ENCODE measurements around the gene SURF6. TPM values are rescaled to one million over a fixed set of nuclear protein-coding genes. Genes with fewer than 3 reads are reported as not detected.
"Not testable (repeated sequence)": the region's sequence is repeated elsewhere in the genome, so short reads cannot be mapped to it uniquely, and the experiment has no call there.

Gene SURF6
- total RNA-seq, 1 experiment from 2014 or later = 28.9 TPM

DNA sequence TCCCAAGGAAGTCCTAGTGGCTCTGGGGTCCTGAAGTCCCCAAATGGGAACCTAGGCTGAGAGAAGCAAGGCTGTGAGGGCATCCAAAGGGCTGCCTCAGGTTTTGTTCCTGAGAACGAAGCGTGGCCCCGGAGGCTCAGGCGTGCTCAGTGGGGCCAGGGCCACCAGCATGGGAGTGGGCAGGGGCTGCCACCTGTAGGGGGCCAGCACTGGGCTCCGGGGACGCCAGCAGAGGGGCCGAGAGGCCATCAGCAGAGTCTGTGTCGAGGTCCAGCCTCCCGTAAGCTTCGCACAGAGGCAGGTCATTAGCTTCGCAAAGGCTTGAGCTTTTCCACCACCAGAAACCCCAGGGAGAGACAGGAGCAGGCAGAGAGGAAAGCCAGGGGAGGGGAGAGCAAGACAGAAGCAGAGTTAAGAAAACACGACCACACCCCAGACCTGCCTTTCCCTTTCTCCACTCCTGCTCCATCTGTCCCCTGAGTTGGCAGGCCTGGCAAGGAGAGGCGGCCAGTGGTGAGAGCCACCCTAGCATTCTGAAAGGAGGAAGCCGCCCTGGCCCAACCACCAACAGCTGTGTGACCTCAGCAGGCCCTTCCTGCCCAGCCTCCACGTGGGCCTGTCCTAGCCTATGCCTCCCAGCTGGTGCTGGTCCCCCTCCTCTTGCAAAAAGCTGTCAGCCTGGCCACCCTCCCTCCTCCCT, 5.5 kb upstream of the SURF6 start:
- no peak for DNase-seq
- no peaks in the 10 kb centered on the region for H3K27me3 ChIP-seq
- H3K36me3 ChIP-seq = peaks cover 72% of the 10 kb centered on the region
- no peak overlapping the region for H3K4me3 ChIP-seq
- no peaks in the 10 kb centered on the region for H3K9me3 ChIP-seq

DNA sequence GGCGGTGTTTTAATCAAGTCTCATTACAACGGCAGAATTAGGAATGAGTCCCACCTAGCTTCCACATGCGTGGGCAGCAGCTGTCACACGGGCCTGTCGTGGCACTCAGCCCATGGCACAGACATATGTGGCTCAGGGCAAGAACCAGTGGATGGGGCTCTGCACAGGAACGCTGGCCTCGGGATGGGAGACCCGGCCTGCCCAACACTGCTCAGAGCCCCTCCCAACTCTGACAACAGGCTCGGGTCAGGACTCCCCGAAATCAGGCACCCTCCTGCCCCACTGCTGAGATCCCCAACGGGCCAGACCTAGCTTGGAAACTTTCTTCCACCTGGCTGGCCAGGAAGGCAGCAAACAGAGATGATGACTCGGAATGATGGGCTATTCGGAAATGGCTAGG, 4.9 kb upstream of the SURF6 start:
- H3K36me3 ChIP-seq = peaks cover 67% of the 10 kb centered on the region
- H3K9me3 ChIP-seq = no peaks in the 10 kb centered on the region
- H3K4me3 ChIP-seq = no peak overlapping the region
- H3K27me3 ChIP-seq = no peaks in the 10 kb centered on the region
- DNase-seq = no peak

GRCh38 chr9:133340256-133340655, 4.3 kb upstream of the SURF6 start:
- peaks cover 61% of the 10 kb centered on the region for H3K36me3 ChIP-seq

DNA sequence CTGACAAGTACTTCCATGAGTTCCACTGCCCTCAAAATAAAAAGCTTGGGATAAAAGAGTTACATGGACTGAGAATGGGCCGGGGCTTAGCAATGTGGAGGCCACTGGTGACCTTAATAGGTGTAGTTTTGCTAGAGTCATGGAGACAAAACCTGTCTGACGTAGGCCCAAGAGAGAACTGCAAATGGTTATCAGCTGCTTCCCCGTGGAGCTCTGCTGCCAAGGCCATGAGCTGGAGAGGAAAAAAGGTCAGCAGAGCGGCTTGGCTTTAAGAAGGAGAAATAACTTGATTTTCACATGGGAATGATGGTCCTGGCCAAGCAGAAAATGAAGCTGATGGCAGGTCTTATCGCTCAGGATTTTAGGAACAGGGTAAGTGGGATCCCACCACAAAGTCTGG, 3.7 kb upstream of the SURF6 start:
- no peak overlapping the region for H3K4me3 ChIP-seq
- no peaks in the 10 kb centered on the region for H3K9me3 ChIP-seq
- peaks cover 58% of the 10 kb centered on the region for H3K36me3 ChIP-seq
- H3K27me3 ChIP-seq = no peaks in the 10 kb centered on the region
- no peak for DNase-seq

More at GRCh38 chr9:133340256-133340655, 4.3 kb upstream of the SURF6 start:
- Histone ChIP-seq H3K4me3 (no peak overlapping the region), H3K9me3 (no peaks in the 10 kb centered on the region), H3K27me3 (no peaks in the 10 kb centered on the region)
- DNase-seq = no peak

DNA sequence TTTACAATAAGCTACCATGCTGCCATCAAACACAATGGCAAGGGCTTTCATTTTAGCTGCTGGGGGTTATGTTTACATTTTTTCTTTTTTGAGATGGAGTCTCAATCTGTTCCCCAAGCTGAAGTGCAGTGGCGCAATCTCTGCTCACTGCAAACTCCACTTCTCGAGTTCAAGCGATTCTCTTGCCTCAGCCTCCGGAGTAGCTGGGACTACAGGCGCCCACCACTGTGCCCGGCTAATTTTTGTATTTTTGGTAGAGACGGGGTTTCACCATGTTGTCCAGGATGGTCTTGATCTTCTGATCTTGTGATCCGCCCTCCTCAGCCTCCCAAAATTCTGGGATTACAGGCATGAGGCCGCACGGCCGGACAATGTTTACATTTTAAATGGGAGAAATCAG, 1.1 kb downstream of the SURF6 start:
- Histone ChIP-seq H3K36me3 (peaks cover 57% of the 10 kb centered on the region), H3K4me3 (peak overlapping the region; percentile 88)
- H3K9me3 ChIP-seq, DNase-seq, H3K27me3 ChIP-seq: not testable (repeated sequence)

DNA sequence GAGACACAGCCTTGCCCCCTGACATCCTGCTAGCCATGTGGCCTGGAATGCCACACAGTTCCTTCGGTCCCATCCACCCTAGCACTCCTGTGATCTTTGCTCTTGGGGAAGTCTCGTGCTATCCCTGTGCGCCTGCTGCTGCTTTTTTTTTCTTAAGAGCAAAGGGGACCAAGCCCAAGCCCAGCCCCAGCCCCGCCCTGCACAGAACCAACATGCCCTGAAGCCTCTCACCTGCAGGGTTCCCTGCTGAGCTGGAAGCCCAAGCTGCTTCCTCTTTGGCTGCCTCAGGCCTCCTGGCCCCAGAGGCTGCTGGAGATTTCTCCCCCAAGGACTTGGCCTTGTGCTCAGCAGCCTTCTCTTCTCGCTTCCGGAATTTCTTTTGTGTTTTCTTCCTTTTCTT, 1.8 kb downstream of the SURF6 start:
- H3K27me3 ChIP-seq = no peaks in the 10 kb centered on the region
- H3K4me3 ChIP-seq = no peak overlapping the region
- H3K36me3 ChIP-seq = peaks cover 55% of the 10 kb centered on the region
- no peaks in the 10 kb centered on the region for H3K9me3 ChIP-seq
- no peak for DNase-seq

DNA sequence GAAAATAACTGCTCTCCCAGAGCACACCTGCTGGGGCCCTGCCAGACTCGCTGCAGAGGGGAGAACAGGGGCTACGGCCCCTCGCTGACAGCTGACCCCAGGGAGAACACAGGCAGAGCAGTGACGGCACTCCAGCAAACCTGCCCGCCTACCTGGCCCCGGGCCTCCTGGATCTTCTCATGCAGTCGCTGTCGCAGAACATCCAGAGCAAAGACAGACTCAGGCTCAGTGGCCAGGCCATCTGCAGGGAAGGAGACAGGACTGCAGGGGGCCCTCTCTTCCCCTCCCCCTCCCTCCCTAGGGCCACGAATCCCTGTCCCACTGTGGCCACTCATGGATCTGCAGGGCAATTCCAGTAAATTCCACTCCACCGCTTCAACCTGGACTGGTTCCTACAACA, 2.4 kb downstream of the SURF6 start:
- Histone ChIP-seq H3K27me3 (no peaks in the 10 kb centered on the region), H3K4me3 (no peak overlapping the region), H3K9me3 (no peaks in the 10 kb centered on the region), H3K36me3 (peaks cover 52% of the 10 kb centered on the region)
- DNase-seq = no peak

- Histone ChIP-seq H3K27me3 (no peaks in the 10 kb centered on the region), H3K4me3 (no peak overlapping the region), H3K9me3 (no peaks in the 10 kb centered on the region), H3K36me3 (peaks cover 52% of the 10 kb centered on the region)
- DNase-seq = no peak
These were observed 3.0 kb downstream of the SURF6 start for GRCh38 chr9:133333011-133333410.

DNA sequence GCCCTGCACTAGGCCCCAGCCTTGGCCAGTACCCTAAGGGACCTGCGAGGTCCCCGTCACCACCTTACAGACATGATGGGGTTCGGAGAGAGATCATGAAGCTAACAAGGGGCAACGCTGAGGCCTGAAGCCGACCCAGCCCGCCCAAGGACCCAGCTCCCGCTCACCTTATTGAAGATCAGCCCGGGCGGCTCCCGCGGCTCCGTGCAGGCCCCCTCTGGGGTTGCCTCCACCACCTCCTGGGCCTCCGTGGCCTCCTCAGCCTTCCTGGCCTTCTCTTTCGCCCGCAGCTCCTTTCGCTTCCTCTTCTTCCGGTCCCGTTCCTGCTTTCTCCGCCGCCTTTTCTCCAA, 3.6 kb downstream of the SURF6 start:
- Histone ChIP-seq H3K9me3 (no peaks in the 10 kb centered on the region), H3K4me3 (no peak overlapping the region)

GRCh38 chr9:133331641-133332380, 4.2 kb downstream of the SURF6 start:
- H3K9me3 ChIP-seq = no peaks in the 10 kb centered on the region
- no peak for DNase-seq
- H3K27me3 ChIP-seq = no peaks in the 10 kb centered on the region
- no peak overlapping the region for H3K4me3 ChIP-seq
- H3K36me3 ChIP-seq = peaks cover 52% of the 10 kb centered on the region

More for the DNA sequence above, 3.6 kb downstream of the SURF6 start:
- H3K36me3 ChIP-seq = peaks cover 52% of the 10 kb centered on the region
- no peak for DNase-seq
- no peaks in the 10 kb centered on the region for H3K27me3 ChIP-seq

DNA sequence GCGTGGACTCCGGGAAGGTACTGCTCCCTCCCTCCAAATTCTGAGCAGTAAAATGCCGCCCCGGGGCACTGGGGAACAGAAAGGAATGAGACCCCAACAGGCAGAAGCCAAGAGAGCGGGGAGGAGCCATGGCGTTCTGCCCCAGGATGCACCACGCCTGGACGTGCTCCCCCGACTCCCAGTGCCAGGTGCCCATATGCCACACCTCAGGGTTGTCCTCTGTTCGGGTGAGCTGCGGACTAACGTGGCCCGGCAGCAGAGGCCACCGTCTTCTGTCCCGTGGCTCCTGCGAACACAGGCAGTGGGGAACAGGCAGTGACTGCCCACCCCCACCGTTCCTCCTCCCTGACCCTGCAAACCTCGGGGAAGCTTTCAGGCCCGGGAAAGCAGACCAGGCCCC, 4.8 kb downstream of the SURF6 start:
- Histone ChIP-seq H3K4me3 (no peak overlapping the region), H3K27me3 (no peaks in the 10 kb centered on the region)
- no peak for DNase-seq

DNA sequence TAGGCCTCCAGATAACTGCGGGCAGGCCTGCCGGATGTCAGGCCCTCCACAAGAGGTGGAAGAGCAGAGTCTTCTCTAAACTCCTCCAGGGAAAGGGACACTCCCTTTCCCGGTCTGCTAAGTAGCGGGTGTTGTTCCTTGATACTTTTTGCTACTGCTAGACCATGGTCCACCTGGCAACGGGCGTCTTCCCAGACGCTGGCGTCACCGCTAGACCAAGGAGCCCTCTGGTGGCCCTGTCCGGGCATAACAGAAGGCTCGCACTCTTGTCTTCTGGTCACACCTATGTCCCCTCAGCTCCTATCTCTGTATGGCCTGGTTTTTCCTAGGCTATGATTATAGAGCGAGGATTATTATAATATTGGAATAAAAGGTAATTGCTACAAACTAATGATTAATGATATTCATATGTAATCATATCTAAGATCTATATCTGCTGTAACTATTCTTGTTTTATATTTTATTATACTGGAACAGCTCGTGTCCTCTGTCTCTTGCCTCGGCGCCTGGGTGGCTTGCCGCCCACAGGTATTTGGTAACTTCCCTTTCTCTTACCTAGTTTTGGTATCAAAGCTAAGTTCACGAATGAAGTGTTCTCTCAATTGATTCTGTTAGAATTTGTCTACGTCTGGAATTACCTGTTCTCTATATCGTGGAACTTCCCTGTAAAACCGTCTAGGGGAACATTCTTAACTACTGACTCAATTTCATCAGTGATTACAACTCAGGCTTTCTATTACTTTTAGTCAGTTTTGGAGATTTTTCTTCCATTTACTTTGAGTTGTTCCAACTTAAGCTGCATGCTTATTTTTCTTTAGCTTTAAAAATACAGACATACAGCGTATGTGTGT, 6.5 kb downstream of the SURF6 start:
- DNase-seq, H3K9me3 ChIP-seq, H3K27me3 ChIP-seq, H3K4me3 ChIP-seq: not testable (repeated sequence)
- H3K36me3 ChIP-seq = peaks cover 42% of the 10 kb centered on the region

More for the DNA sequence above, 4.8 kb downstream of the SURF6 start:
- Histone ChIP-seq H3K9me3 (no peaks in the 10 kb centered on the region), H3K36me3 (peaks cover 47% of the 10 kb centered on the region)

- DNase-seq = no peak
- Histone ChIP-seq H3K9me3 (no peaks in the 10 kb centered on the region), H3K27me3 (no peaks in the 10 kb centered on the region)
These were observed 8.0 kb downstream of the SURF6 start for GRCh38 chr9:133327834-133328484.

GRCh38 chr9:133327021-133327420, 9.0 kb downstream of the SURF6 start:
- not testable (repeated sequence) for H3K4me3 ChIP-seq, H3K9me3 ChIP-seq, DNase-seq, H3K27me3 ChIP-seq
- H3K36me3 ChIP-seq = peaks cover 17% of the 10 kb centered on the region

More at GRCh38 chr9:133327834-133328484, 8.0 kb downstream of the SURF6 start:
- Histone ChIP-seq H3K4me3 (no peak overlapping the region), H3K36me3 (peaks cover 27% of the 10 kb centered on the region)

DNA sequence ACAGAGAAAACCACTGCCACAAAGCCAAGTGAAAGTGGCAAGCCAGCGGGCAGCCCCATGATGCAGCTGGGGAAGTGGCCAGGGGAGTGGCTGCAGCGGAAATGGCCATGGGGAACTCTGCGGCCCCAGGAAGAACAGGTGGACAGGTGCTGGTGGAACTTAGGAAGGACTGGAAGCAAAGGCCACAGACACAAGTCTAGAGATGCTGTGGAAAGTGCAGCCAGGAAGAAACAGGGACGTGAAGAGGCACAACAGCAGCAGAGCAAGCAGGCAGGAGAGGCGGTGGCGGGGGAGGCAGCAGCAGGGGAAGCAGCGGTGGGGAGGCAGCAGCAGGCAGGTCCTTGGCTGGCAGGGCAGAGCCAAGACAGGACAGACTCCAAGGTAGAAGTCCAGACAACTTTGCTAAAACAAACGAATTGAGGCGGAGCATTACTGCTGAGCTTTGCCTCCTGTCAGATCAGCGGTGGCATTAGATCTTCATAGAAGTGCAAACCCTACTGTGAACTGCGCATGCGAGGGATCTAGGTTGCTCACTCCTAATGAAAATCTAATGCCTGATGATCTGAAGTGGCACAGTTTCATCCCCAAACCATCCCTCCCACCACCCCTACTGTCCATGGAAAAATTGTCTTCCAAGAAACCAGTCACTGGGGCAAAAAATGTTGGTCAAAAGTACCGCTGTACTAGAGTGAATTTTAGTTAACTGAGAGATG, 11.8 kb downstream of the SURF6 start:
- Histone ChIP-seq H3K36me3 (no peaks in the 10 kb centered on the region), H3K27me3 (no peaks in the 10 kb centered on the region), H3K9me3 (no peaks in the 10 kb centered on the region), H3K4me3 (no peak overlapping the region)
- DNase-seq = no peak

DNA sequence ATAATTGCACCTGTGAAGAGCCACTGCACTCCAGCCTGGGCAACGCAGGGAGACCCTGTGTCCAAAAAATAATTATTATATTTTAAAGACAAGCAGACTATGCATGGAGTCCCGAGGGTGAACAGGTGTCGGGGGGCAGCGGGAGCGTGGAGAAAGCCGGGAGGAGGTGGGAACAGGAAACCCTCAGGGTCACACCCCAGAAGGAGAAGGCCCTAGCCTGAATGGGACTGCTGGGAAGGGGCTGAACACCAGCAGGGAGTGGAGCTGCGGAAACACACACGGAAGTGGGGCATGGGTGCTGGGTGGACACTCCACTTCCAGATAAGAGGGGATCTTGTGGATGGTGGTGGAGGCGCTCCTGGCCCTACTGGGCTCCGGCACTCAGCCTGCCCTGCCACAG, 12.8 kb downstream of the SURF6 start:
- Histone ChIP-seq H3K27me3 (no peaks in the 10 kb centered on the region), H3K9me3 (no peaks in the 10 kb centered on the region), H3K4me3 (no peak overlapping the region), H3K36me3 (no peaks in the 10 kb centered on the region)
- DNase-seq = no peak

Measured in MG63 (cell line).